Gastroesophageal sphincter (tissue), 3 donors: Measurements from ENCODE around the gene PKDCC.

ENCODE experiments used
- EP300 ChIP-seq: sonication (generic); formaldehyde crosslinking; IDR thresholded peaks from one replicate; pipeline ENCODE4 v1.6.1; 2017; ENCODE audit warnings: antibody characterized with exemption, mild to moderate bottlenecking
- POLR2A ChIP-seq, 2 donors: fragments of 450-650 bp; IDR thresholded peaks; one replicate each; pipeline ENCODE4 v1.6.1; 2017; ENCODE audit warnings: antibody characterized with exemption in 2 of 2, mild to moderate bottlenecking in 2 of 2, moderate library complexity in 1 of 2
- POLR2AphosphoS5 ChIP-seq: sonication (generic); formaldehyde crosslinking; IDR thresholded peaks from one replicate; pipeline ENCODE4 v1.6.1; 2017; ENCODE audit warnings: antibody characterized with exemption
- TF ChIP-seq, protein P1 (sequence below), 4 experiments: fragments of 200-600 bp in 2 of 4; fragments of 450-650 bp in 2 of 4; sonication (generic) in 1 of 4; IDR thresholded peaks; one replicate each; pipeline ENCODE4 v1.5.1; 2017 to 2019; ENCODE audit warnings: antibody characterized with exemption in 4 of 4, mild to moderate bottlenecking in 2 of 4, moderate library complexity in 2 of 4

DNA sequence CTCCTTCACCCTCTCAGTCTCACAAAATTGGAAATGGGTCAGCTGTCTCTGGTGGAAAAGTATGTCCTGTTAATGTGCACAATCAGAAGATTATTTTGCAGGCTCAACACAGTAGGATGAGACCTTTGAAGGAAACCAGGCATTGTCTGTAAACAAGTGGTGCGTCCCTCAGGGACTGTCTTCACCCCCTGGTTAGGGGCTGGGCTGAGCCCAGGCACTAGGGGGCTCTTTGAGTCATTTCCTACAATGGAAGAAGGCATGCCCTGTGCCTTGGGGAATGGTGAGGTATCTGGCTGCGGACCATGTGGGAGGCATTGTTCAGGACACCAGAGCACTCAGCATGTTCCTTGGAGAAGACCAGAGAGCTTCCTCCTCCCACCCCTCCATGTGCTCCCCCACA lies 26.8 kb downstream of the PKDCC start:
- TF ChIP-seq POLR2A (IDR thresholded peaks at IDR 0.05) (no peak), POLR2AphosphoS5 (no peak), EP300 (no peak)
- TF ChIP-seq, protein P1, sequence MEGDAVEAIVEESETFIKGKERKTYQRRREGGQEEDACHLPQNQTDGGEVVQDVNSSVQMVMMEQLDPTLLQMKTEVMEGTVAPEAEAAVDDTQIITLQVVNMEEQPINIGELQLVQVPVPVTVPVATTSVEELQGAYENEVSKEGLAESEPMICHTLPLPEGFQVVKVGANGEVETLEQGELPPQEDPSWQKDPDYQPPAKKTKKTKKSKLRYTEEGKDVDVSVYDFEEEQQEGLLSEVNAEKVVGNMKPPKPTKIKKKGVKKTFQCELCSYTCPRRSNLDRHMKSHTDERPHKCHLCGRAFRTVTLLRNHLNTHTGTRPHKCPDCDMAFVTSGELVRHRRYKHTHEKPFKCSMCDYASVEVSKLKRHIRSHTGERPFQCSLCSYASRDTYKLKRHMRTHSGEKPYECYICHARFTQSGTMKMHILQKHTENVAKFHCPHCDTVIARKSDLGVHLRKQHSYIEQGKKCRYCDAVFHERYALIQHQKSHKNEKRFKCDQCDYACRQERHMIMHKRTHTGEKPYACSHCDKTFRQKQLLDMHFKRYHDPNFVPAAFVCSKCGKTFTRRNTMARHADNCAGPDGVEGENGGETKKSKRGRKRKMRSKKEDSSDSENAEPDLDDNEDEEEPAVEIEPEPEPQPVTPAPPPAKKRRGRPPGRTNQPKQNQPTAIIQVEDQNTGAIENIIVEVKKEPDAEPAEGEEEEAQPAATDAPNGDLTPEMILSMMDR (IDR thresholded peaks at IDR 0.05), result no peak
